ENCODE results near the gene DOCK10. TPM values are rescaled to one million over a fixed set of nuclear protein-coding genes. Genes with fewer than 3 reads are reported as not detected.

Gene DOCK10
- total RNA-seq, 4 donors from 2014 or later = 8.1 to 35.4 (median 17.2) TPM

DNA sequence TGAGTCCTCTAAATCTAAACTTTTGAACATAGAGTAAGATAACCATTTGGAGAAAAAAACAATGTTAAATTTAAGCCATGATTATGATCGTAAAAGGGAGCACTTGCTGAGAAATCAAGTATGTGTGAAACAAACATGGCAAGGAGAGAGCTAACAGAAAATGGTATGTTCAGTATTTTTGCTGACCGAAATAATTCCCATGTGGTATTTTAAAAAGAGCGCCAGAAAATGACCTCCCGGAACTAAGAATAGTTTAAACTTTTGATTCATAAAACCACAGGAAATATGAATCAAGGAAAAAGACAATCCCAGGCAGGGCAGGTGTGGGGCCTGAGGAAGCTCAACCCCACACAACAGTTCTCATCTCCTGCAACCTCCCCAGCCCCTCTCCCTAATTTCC, 74.2 kb downstream of the DOCK10 start:
- Histone ChIP-seq H3K9me3 (no peaks in the 10 kb centered on the region), H3K27me3 (no peaks in the 10 kb centered on the region), H3K4me3 (no peak overlapping the region), H3K4me1 (no peaks in the 10 kb centered on the region), H3K36me3 (no peaks in the 10 kb centered on the region), H3K27ac (no peak overlapping the region)
- WGBS = 70% methylated on average over 4 of the region's 4 CpGs
- TF ChIP-seq EP300 (IDR thresholded peaks at IDR 0.05) (no peak), POLR2A (IDR thresholded peaks at IDR 0.05) (no peak), POLR2AphosphoS5 (IDR thresholded peaks at IDR 0.05) (no peak)
- TF ChIP-seq, protein P1, sequence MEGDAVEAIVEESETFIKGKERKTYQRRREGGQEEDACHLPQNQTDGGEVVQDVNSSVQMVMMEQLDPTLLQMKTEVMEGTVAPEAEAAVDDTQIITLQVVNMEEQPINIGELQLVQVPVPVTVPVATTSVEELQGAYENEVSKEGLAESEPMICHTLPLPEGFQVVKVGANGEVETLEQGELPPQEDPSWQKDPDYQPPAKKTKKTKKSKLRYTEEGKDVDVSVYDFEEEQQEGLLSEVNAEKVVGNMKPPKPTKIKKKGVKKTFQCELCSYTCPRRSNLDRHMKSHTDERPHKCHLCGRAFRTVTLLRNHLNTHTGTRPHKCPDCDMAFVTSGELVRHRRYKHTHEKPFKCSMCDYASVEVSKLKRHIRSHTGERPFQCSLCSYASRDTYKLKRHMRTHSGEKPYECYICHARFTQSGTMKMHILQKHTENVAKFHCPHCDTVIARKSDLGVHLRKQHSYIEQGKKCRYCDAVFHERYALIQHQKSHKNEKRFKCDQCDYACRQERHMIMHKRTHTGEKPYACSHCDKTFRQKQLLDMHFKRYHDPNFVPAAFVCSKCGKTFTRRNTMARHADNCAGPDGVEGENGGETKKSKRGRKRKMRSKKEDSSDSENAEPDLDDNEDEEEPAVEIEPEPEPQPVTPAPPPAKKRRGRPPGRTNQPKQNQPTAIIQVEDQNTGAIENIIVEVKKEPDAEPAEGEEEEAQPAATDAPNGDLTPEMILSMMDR (IDR thresholded peaks at IDR 0.05) = no peak
- no peak for DNase-seq (ENCODE audit: low spot score in 2 of 2)

DNA sequence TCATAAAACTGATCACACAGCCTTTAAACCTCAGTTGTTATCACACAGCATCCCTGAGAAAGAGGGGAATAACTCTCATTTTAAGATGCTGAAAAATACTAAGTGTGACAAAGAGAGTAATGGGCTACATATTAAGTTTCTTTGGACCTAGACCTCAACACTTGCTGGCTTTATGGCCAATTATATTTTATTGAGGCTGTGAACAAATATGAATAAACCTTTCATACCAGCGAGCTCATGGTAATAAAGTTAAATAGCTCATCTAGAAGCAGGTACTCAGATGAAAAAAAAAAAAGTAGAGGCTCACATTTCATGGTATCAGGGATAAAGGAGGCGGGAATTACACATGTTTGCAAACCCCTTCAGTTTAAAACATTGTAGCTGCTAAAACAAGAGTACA, 75.7 kb downstream of the DOCK10 start:
- no peak for DNase-seq (ENCODE audit: low spot score in 2 of 2)
- Histone ChIP-seq H3K4me3 (no peak overlapping the region), H3K36me3 (no peaks in the 10 kb centered on the region), H3K4me1 (no peaks in the 10 kb centered on the region), H3K27ac (no peak overlapping the region), H3K27me3 (no peaks in the 10 kb centered on the region), H3K9me3 (no peaks in the 10 kb centered on the region)
- TF ChIP-seq, protein P1 (IDR thresholded peaks at IDR 0.05) = no peak
- TF ChIP-seq POLR2A (IDR thresholded peaks at IDR 0.05) (no peak), POLR2AphosphoS5 (IDR thresholded peaks at IDR 0.05) (no peak), EP300 (IDR thresholded peaks at IDR 0.05) (no peak)
- 96% methylated on average over 2 of the region's 2 CpGs for WGBS

DNA sequence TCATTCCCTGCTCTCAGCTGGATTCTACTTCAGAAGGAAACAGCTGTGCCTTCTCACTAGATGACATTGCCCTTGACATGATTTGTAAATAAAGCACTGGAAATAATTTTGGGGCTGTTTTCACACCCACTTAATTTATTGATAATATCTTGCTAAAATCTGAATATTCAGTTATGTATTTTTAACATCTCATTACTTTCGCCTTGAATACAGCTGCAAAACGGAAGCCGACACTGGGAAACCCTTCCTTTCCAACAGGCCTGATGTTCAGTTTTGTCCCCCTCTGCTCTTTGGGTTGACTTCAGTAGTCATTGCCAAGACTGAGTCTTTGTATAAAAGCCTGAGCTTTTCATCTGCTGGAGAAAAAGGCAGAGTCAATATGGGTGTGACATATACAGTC, 82.7 kb downstream of the DOCK10 start:
- DNase-seq (ENCODE audit: low spot score in 2 of 2) = no peak
- H3K9me3 ChIP-seq = no peaks in the 10 kb centered on the region

DNA sequence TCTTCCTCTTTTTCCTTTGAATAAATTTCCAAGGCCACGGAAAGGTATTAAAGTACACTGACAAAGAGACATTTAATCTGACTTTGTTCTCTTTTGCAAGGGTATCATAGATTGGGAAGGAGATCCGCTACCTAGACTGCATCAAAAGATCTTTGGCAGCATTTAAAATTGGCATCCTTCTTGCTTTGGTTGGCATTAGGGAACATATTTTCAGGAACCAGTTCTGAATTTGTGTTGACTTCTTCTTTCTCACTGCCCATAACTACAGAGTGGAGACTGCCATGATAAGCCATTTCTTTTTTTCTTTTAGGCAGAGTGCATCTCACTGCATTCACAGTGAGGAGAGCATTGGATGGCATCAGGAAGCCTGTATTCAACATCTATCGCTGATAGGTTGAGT, 83.4 kb downstream of the DOCK10 start:
- Histone ChIP-seq H3K9me3 (no peaks in the 10 kb centered on the region), H3K4me3 (no peak overlapping the region), H3K27ac (no peak overlapping the region), H3K4me1 (peaks cover 18% of the 10 kb centered on the region), H3K36me3 (no peaks in the 10 kb centered on the region), H3K27me3 (no peaks in the 10 kb centered on the region)
- WGBS = 41% methylated on average over 3 of the region's 3 CpGs
- TF ChIP-seq POLR2AphosphoS5 (IDR thresholded peaks at IDR 0.05) (no peak), POLR2A (IDR thresholded peaks at IDR 0.05) (no peak), EP300 (IDR thresholded peaks at IDR 0.05) (no peak)
- TF ChIP-seq, protein P1 (IDR thresholded peaks at IDR 0.05) = no peak
- no peak for DNase-seq (ENCODE audit: low spot score in 2 of 2)

More for the DNA sequence above, 82.7 kb downstream of the DOCK10 start:
- no peaks in the 10 kb centered on the region for H3K36me3 ChIP-seq
- WGBS = 82% methylated on average over 3 of the region's 3 CpGs
- peaks cover 18% of the 10 kb centered on the region for H3K4me1 ChIP-seq
- no peak overlapping the region for H3K27ac ChIP-seq
- H3K4me3 ChIP-seq = no peak overlapping the region
- TF ChIP-seq POLR2AphosphoS5 (IDR thresholded peaks at IDR 0.05) = no peak
- no peak for TF ChIP-seq POLR2A (IDR thresholded peaks at IDR 0.05)
- no peak for TF ChIP-seq EP300 (IDR thresholded peaks at IDR 0.05)
- TF ChIP-seq, protein P1 (IDR thresholded peaks at IDR 0.05) = no peak
- no peaks in the 10 kb centered on the region for H3K27me3 ChIP-seq

DNA sequence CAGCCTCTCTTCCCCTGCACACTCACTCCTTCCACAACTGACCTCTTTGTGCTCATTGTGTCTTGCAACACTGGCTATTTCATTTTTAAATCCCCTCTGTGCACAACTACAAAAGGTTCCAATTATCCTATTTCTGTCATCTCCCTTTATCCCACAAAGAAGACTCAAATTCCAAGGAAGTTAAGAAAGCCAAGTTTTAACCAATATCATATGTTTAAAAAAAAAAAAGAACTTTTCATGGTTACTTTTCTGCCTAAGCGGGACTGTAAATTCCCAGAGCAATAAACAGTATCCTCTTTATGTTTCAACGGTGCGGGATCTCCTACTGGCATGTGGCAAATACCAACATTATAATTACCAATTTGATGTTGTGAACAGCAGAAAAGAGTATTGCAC, 83.8 kb downstream of the DOCK10 start:
- H3K27me3 ChIP-seq = no peaks in the 10 kb centered on the region
- peaks cover 18% of the 10 kb centered on the region for H3K4me1 ChIP-seq
- no peak overlapping the region for H3K27ac ChIP-seq
- TF ChIP-seq EP300 (IDR thresholded peaks at IDR 0.05) (no peak), POLR2AphosphoS5 (IDR thresholded peaks at IDR 0.05) (no peak), POLR2A (IDR thresholded peaks at IDR 0.05) (no peak)
- TF ChIP-seq, protein P1 (IDR thresholded peaks at IDR 0.05) = no peak
- no peaks in the 10 kb centered on the region for H3K36me3 ChIP-seq
- 35% methylated on average over 3 of the region's 3 CpGs for WGBS
- DNase-seq (ENCODE audit: low spot score in 2 of 2) = no peak
- no peak overlapping the region for H3K4me3 ChIP-seq
- H3K9me3 ChIP-seq = no peaks in the 10 kb centered on the region

All from suprapubic skin (tissue), 4 donors.